GDM1 (cell line): ENCODE data around the gene CXorf58.
"Not testable (repeated sequence)": the region's sequence is repeated elsewhere in the genome, so short reads cannot be mapped to it uniquely, and the experiment has no call there.

Experiments
- DNase-seq: peaks from one replicate; lab custom pipeline; 2025; lab: John Stamatoyannopoulos, UW

CXorf58 gene, protein sequence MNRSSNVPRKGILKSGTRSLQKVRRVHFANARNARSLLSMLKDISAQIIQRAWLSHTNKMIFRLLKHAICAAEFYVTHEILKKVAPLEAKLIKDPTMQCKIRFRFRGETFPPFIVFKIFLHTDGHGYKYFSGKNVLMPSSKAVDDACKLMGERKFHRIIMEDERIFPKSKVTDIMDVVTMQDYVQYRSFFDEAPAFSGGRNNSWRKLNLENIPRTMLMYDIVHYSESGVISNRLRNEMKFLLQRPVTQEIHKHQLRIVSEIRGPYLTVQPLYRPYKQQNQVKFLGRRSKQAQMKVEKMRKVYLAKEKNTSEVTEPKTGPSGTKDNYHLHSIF

GRCh38 chrX:23907498-23908218, at the start of gene CXorf58, which contains the start of gene APOO:
TSS of gene CXorf58 (plus strand) at chrX:23908006. CDS start at chrX:23910303, 2,297 bp downstream.
TSS of gene APOO (minus strand) at chrX:23907938. CDS start at chrX:23907702, 236 bp downstream.
- peak; percentile 86 for DNase-seq

- DNase-seq: not testable (repeated sequence)
Measured at GRCh38 chrX:23859238-23859637, 48.6 kb upstream of the CXorf58 start.

- no peak for DNase-seq
Measured at GRCh38 chrX:23861215-23861896, 46.5 kb upstream of the CXorf58 start.

DNA sequence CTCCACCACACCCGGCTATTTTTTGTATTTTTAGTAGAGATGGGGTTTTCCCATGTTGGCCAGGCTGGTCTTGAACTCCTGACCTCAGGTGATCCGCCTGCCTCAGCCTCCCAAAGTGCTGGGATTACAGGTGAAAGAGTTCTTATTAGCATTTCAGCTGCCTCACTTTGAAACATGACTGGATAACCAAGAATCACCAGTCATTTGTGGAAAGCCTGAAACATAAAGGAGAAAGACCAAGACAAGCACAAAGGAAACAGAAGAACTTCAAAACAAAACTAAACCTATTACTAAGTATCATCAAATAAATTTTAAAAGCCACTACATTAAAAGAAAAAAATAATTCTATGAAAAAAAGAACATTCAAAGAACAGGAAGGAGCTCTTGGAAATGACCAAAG, 45.9 kb upstream of the CXorf58 start:
- not testable (repeated sequence) for DNase-seq

DNA sequence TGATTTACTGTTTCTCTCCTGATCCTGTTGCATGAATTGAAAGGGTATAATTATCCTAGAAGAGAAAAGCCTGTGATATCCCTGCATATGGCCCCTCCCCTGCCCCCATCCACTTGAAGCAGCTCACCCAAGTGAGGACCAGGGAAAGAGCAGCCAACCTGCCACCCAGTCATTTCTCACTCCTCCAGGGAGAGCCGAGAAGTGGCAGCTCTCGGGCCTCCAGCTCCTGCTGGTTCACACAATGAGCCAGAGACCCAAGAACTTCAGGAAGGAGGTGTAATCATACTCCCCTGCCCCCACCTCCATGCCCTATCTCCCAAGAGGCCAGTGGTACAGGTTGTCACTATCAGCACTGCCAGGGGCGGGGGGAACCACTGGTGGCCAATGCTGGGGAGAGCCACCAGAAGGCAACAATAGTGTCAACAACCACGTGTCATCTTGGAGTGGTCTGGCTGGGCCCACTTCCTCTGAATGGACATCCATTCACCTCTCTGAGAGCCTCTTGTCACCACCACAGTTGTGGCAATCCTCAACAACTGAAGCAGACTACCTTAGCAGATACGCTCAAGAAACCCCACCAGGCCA, 43.0 kb upstream of the CXorf58 start:
- DNase-seq: no peak

DNA sequence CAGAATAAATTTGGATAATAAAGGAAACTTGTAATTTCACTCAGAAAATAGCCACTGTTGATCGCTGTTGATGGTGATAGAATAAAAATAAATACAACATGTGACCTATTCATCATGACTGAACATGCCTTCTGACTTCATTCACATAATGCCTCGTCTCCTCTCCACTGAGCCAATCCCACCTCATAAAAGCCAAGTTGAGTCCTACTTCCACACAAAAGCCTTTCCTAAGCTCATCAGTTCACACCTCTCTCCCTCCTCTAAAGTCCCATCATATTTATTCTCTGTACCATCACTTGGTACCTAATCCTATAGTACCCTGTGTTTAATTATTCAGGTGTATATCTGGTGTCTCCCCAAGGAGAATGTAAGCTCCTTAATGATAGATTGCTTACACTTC, 37.8 kb upstream of the CXorf58 start:
- DNase-seq: no peak

- no peak for DNase-seq
Measured at GRCh38 chrX:23871905-23872546, 35.8 kb upstream of the CXorf58 start.

- no peak for DNase-seq
Measured at GRCh38 chrX:23879380-23880090, 28.3 kb upstream of the CXorf58 start.

- DNase-seq: no peak
Measured at GRCh38 chrX:23883737-23884354, 24.0 kb upstream of the CXorf58 start.

GRCh38 chrX:23884427-23885024, 23.3 kb upstream of the CXorf58 start:
- no peak for DNase-seq

- no peak for DNase-seq
Measured at GRCh38 chrX:23885803-23886202, 22.0 kb upstream of the CXorf58 start.

DNA sequence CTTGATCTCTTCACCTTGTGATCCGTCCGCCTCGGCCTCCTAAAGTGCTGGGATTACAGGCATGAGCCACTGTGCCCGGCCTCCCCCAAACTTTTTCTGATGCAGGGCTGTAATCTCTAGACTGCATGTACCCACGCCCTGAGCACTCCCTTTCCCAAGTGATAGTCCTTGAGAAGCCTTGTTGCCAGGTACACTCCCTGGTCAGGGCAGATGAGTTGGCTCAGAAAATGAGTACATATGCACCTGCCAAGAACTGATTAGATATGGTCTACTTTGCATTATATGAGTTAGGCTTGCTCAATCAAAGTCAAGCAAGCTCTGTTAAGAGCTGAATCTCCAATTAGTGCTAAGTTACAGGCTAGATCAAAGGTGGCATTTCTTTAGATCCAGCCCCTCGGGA, 20.4 kb upstream of the CXorf58 start:
- no peak for DNase-seq

DNA sequence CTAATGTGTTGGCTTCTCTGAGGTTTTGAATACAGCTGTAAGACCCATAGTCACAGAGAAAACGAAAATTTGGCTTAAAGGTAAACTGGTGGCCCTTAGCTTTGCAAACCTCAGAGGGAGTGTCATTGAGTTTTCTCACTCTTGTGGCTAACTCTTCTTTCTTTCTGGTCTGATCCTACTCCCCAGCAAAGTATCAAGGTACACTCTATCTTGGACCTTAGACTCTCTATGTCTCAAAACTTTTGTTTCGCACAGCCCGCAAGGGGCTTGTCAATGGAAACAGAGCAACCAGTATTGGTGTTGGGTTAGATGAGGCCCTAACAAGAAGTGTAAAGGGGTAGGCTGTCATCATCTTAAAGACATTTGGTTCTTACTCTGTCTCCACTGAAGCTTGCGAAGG, 19.9 kb upstream of the CXorf58 start:
- DNase-seq: no peak

DNA sequence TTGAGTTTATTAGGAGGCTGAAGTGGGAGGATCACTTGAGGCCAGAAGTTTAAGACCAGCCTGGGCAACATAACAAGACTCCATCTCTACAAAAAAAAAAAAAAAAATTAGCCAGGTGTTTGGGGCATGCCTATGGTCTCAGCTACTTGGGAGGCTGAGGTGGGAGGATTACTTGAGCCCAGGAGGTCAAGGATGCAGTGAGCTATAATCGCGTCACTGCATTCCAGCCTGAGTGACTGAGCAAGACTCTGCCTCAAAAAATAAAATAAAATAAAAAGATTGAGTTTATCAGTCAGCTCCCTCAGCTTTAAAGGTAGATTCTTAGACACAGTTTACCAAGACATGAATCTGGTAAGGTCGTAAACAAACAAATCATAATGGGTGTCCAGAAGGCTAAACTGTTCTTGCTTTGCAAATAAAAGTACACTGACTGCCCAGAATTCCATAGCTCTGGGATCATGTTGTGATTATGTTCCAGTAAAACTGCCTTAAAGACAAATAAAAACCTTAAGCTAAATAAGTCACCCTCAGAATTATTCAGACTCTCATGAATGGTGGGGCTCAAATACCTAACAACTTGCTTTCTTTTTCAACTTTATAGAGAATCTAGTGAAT, 18.8 kb upstream of the CXorf58 start:
- DNase-seq: no peak

DNA sequence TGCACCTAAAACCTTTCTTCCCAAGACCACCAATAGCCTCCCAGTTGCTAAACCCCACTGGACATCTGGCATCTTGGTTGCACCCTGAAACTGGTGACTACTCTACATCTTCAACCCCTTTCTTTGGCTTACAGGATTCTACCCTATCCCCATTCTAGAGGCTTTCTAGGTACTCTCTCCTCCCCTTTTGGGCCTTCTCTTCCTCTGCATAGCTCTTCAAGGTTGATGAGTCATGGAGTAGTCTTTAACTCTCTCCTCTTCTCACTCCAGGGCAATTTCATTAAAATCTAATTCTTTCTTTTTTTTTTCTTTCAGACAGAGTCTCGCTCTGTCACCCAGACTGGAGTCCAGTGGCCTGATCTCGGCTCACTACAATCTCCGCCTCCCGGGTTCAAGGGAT, 16.9 kb upstream of the CXorf58 start:
- no peak for DNase-seq

DNA sequence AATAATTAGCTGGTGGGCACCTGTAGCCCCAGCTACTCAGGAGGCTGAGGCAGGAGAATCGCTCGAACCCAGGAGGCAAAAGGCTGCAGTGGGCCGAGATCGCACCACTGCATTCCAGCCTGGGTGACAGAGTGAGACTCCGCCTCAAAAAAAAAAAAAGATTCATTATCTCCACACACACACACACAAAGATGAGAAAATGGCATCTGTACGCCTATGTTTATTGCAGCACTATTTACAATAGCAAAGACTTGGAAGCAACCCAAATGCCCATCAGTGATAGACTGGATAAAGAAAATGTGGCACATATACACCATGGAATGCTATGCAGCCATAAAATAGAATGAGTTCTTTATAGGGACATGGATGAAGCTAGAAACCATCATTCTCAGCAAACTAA, 12.8 kb upstream of the CXorf58 start:
- DNase-seq: not testable (repeated sequence)

- not testable (repeated sequence) for DNase-seq
Measured at GRCh38 chrX:23896539-23896938, 11.3 kb upstream of the CXorf58 start.

DNA sequence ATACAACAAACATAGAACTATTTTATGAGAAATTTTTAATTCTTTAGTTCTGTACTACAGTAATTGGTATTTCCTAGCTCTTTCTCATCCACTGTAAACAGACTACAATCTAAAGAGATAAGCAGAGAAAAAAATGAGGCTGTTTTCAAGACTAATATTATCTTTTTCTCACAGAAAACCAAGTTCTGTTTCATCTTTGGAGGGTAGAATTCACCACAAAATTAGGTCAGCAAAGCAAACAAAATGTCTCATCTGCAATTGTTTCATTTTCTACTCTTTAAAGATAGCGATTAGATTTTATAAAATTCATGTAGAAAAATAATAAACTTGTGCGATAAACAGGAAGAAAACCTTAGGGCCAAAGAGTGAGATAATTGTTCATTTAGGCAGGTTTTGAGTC, 10.8 kb upstream of the CXorf58 start:
- DNase-seq: no peak

DNA sequence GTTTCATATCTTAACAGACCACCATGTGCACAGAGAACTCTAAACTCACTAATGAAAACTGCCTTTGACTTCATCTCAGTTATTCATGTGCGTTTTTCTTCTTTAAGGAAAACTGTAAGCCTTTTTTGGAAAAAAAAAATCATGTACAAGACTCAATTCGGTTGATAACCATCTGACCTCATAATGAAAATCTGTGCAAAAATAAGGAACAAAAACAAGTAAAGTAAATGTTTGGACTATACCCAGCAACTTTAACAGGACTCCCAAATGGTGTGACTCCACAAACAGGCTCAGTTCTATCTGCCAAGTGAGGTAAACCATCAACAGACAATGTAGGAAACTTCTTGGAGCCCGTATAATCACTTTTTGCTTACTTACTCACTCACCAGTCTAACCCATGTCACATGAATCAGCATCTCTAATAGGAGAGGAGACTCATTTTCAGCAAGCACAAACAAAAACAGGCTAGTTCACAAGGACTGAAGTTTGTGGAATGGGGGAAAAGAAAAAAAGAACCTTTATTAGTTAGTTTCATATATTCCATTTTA, 9.3 kb upstream of the CXorf58 start:
- no peak for DNase-seq
